H1 (cell line): Measurements from ENCODE around the gene NOC4L. TPM values are rescaled to one million over a fixed set of nuclear protein-coding genes. Genes with fewer than 3 reads are reported as not detected.

Experiments
- BCL11A ChIP-seq, 2 experiments: IDR thresholded peaks; one replicate each; pipeline ENCODE4 v1.6.1; 2011; ENCODE audit warnings: low read depth in 2 of 2, low read length in 2 of 2, mild to moderate bottlenecking in 2 of 2
- BRCA1 ChIP-seq: IDR thresholded peaks from 2 replicates; pipeline ENCODE4 v1.6.1; 2012; ENCODE audit warnings: low read depth, low read length, improper control_type of control experiment
- CHD1 ChIP-seq: IDR thresholded peaks from 2 replicates; pipeline ENCODE4 v1.6.1; 2012; ENCODE audit warnings: low read depth, low read length, improper control_type of control experiment
- CHD7 ChIP-seq: fragments of 300-600 bp; sonication (generic); IDR thresholded peaks from 2 replicates; pipeline ENCODE4 v1.7.1; 2012; ENCODE audit warnings: low read length, moderate library complexity, mild to moderate bottlenecking, inconsistent platforms; ENCODE audit not compliant: insufficient replicate concordance
- CREB1 ChIP-seq: IDR thresholded peaks from 2 replicates; pipeline ENCODE4 v1.6.1; 2012; ENCODE audit warnings: inconsistent platforms
- EZH2 ChIP-seq: fragments of 200-600 bp; sonication (generic); IDR thresholded peaks from 2 replicates; pipeline ENCODE4 v1.7.1; 2012; ENCODE audit warnings: low read depth, mild to moderate bottlenecking, moderate library complexity, low read length, inconsistent platforms; ENCODE audit not compliant: severe bottlenecking
- HDAC6 ChIP-seq: IDR thresholded peaks from one replicate; pipeline ENCODE4 v1.7.1; 2012; ENCODE audit warnings: low read depth, mild to moderate bottlenecking, inconsistent platforms, low read length, moderate library complexity
- KDM1A ChIP-seq: fragments of 200-600, 300-600 bp; sonication (generic); IDR thresholded peaks from 2 replicates; pipeline ENCODE4 v1.7.1; 2016; ENCODE audit warnings: mild to moderate bottlenecking, low read length, borderline replicate concordance
- RBBP5 ChIP-seq: IDR thresholded peaks from 2 replicates; pipeline ENCODE4 v1.7.1; 2012; ENCODE audit warnings: low read depth, mild to moderate bottlenecking, inconsistent platforms, low read length, moderate library complexity, borderline replicate concordance
- RNF2 ChIP-seq: fragments of 200-900, 300-1000 bp; sonication (generic); IDR thresholded peaks from 2 replicates; pipeline ENCODE4 v1.7.1; 2016; ENCODE audit warnings: borderline replicate concordance, low read depth, mild to moderate bottlenecking, antibody characterized with exemption, low read length; ENCODE audit not compliant: poor library complexity, severe bottlenecking; ENCODE audit errors: missing control alignments
- SRF ChIP-seq: IDR thresholded peaks from 2 replicates; pipeline ENCODE4 v1.6.1; 2011; ENCODE audit warnings: mild to moderate bottlenecking, low read depth, low read length, moderate library complexity
- polyA plus RNA-seq, 7 experiments: library from polyadenylated mRNA; depleted of rRNA in 3 of 7; stranded (reverse) in 5 of 7; unstranded in 2 of 7; fragments of >200 nt in 5 of 7; fragments of 200-250 nt in 2 of 7; gene quantifications; 1 replicate in 5 of 7; 2 replicates in 1 of 7; 4 replicates in 1 of 7; pipeline versions ENCODE4 v1.2.1 to v1.2.3, GENCODE V29; 2011 to 2013; ENCODE audit warnings: missing spikeins in 2 of 7, mixed read lengths in 2 of 7
- total RNA-seq: library from RNA; stranded (reverse); fragmentation: NEBNext Ultra II Directional; extraction: Animal tissue kit (Norgen Biotek cat#: 25700); gene quantifications from 2 replicates; pipeline ENCODE4 v1.2.1, GENCODE V29; 2021

Gene NOC4L
- total and polyA plus RNA-seq, 2 of the 8 experiments (the other 6 are each of a cell fraction or from before 2014, with no cell fraction given) = 26.8 to 40.3 TPM

- TF ChIP-seq CHD7 (no peak), BCL11A (IDR thresholded peaks at IDR 0.05; ENCODE audit: low read depth in 2 of 2, low read length in 2 of 2) (no peak), RBBP5 (no peak), RNF2 (no peak), CHD1 (no peak), CREB1 (no peak), HDAC6 (no peak), BRCA1 (no peak), SRF (no peak), EZH2 (no peak), KDM1A (no peak)
Measured at GRCh38 chr12:132174839-132175490, 30.7 kb downstream of the NOC4L start (continued).
